NCI-H82 (cell line): ENCODE data around the gene GBP1.
"Not testable (repeated sequence)": the region's sequence is repeated elsewhere in the genome, so short reads cannot be mapped to it uniquely, and the experiment has no call there.

Source experiments
- DNase-seq: peaks from one replicate; lab custom pipeline; 2025; lab: John Stamatoyannopoulos, UW

GBP1 gene

GRCh38 chr1:89051300-89051954 is 13.6 kb downstream of the GBP1 start:
- DNase-seq: no peak

GRCh38 chr1:89050649-89051033 is 14.4 kb downstream of the GBP1 start:
- DNase-seq: no peak

GRCh38 chr1:89049901-89050648 is 14.9 kb downstream of the GBP1 start:
- DNase-seq: not testable (repeated sequence)

- DNase-seq: not testable (repeated sequence)
These were observed 15.8 kb downstream of the GBP1 start for GRCh38 chr1:89049187-89049586.

- no peak for DNase-seq
These were observed 17.3 kb downstream of the GBP1 start for GRCh38 chr1:89047734-89048133.

- DNase-seq: peak; percentile 5
These were observed 18.5 kb downstream of the GBP1 start for GRCh38 chr1:89046318-89047183.

- DNase-seq: no peak
These were observed 19.9 kb downstream of the GBP1 start for GRCh38 chr1:89044970-89045721.

GRCh38 chr1:89043940-89044339 is 21.1 kb downstream of the GBP1 start:
- no peak for DNase-seq

- no peak for DNase-seq
These were observed 22.5 kb downstream of the GBP1 start for GRCh38 chr1:89042491-89042890.

GRCh38 chr1:89041721-89042120 is 23.3 kb downstream of the GBP1 start:
- DNase-seq: no peak

GRCh38 chr1:89041119-89041641 is 23.8 kb downstream of the GBP1 start:
- DNase-seq: no peak

- DNase-seq: no peak
These were observed 24.7 kb downstream of the GBP1 start for GRCh38 chr1:89040315-89040626.

GRCh38 chr1:89037186-89037585 is 27.8 kb downstream of the GBP1 start:
- DNase-seq: no peak

- no peak for DNase-seq
These were observed 29.9 kb downstream of the GBP1 start for GRCh38 chr1:89035080-89035479.

- DNase-seq: not testable (repeated sequence)
These were observed 31.0 kb downstream of the GBP1 start for GRCh38 chr1:89034004-89034403.

- DNase-seq: not testable (repeated sequence)
These were observed 36.0 kb downstream of the GBP1 start for GRCh38 chr1:89029051-89029450.

- no peak for DNase-seq
These were observed 39.1 kb downstream of the GBP1 start for GRCh38 chr1:89025928-89026327.

GRCh38 chr1:89023026-89023425 is 42.0 kb downstream of the GBP1 start:
- DNase-seq: no peak

- no peak for DNase-seq
These were observed 42.6 kb downstream of the GBP1 start, which contains the start of gene GBP3 for GRCh38 chr1:89022167-89022959. TSS of gene GBP3 (minus strand) at chr1:89022866. CDS start at chr1:89020721, 2,145 bp downstream.

GRCh38 chr1:89018318-89018717 is 46.7 kb downstream of the GBP1 start:
- not testable (repeated sequence) for DNase-seq

GRCh38 chr1:89008511-89008910 is 56.5 kb downstream of the GBP1 start:
- no peak for DNase-seq
